Measurements from ENCODE around the gene CARD8. TPM values are rescaled to one million over a fixed set of nuclear protein-coding genes. Genes with fewer than 3 reads are reported as not detected.
A peak's percentile ranks its signal among the peaks of the same experiment; 100 is the strongest.
"Not testable (repeated sequence)": the region's sequence is repeated elsewhere in the genome, so short reads cannot be mapped to it uniquely, and the experiment has no call there.

The CARD8 gene
- total and polyA plus RNA-seq, 2 donors: 29.0 to 81.3 TPM

- Histone ChIP-seq H3K4me1 (ENCODE audit: insufficient read depth) (no peaks in the 10 kb centered on the region), H3K27ac (ENCODE audit: low read depth) (no peak overlapping the region), H3K4me3 (ENCODE audit: low read depth, low read length) (no peak overlapping the region), H3K36me3 (ENCODE audit: insufficient read depth) (no peaks in the 10 kb centered on the region)
- 88% methylated on average over 2 of the region's 2 CpGs for WGBS
- no peak for DNase-seq (ENCODE audit: extremely low spot score)
Measured at GRCh38 chr19:48250290-48251025, 5.3 kb downstream of the CARD8 start.

DNA sequence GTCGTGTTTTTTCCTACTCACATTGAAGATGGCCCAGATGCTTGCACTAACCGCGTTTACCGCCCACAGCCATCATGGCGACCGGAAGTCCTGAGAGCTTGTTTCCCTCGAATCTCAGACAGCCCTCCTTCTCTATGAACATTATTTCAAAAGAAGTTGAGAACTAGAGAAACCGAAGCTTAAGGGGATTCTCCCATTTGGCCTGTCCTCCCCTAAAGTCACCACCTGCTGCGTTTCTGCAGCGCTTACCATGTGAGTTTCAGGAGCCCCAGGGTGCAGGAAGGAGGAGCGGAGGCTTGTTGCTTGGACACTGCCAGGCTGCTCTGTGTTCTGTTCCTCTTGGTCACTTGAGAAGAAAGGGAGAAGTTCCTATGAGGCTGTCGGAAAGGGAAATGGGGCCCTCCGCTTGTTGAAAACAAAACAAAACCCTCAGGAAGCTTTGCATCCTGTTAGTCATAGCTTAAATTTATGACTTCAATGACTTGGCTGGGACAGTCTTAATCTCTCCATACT, 6.2 kb downstream of the CARD8 start:
- no peak for DNase-seq (ENCODE audit: extremely low spot score)
- H3K27ac ChIP-seq (ENCODE audit: low read depth): peak overlapping the region; percentile 15
- no peaks in the 10 kb centered on the region for H3K4me1 ChIP-seq (ENCODE audit: insufficient read depth)
- 79% methylated on average over 13 of the region's 13 CpGs for WGBS
- H3K36me3 ChIP-seq (ENCODE audit: insufficient read depth): no peaks in the 10 kb centered on the region
- H3K4me3 ChIP-seq (ENCODE audit: low read depth, low read length): peak overlapping the region; percentile 16

- no peaks in the 10 kb centered on the region for H3K4me1 ChIP-seq (ENCODE audit: insufficient read depth)
- WGBS: 87% methylated on average over 7 of the region's 7 CpGs
- no peak for DNase-seq (ENCODE audit: extremely low spot score)
- H3K27ac ChIP-seq (ENCODE audit: low read depth): no peak overlapping the region
- no peaks in the 10 kb centered on the region for H3K36me3 ChIP-seq (ENCODE audit: insufficient read depth)
- no peak overlapping the region for H3K4me3 ChIP-seq (ENCODE audit: low read depth, low read length)
Measured at GRCh38 chr19:48248081-48248833, 7.5 kb downstream of the CARD8 start.

DNA sequence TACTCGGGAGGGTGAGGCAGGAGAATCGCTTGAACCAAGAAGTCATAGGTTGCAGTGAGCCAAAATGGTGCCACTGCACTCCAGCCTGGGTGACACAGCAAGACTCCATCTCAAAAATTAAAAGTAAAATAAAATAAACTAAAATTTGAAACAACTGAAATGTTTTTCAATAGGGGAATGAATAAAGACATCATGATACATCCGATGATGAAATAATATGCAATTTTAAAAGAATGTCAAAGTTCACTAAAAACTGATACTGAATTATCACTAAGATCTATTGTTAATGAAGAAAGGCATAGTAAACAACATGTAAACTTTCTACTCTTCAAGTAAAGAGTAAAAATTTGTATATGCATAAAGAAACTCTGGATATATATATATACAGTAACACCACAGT, 8.5 kb downstream of the CARD8 start:
- Histone ChIP-seq H3K4me1 (ENCODE audit: insufficient read depth) (no peaks in the 10 kb centered on the region), H3K36me3 (ENCODE audit: insufficient read depth) (no peaks in the 10 kb centered on the region), H3K4me3 (ENCODE audit: low read depth, low read length) (no peak overlapping the region), H3K27ac (ENCODE audit: low read depth) (no peak overlapping the region)
- DNase-seq (ENCODE audit: extremely low spot score): no peak
- 97% methylated on average over 3 of the region's 3 CpGs for WGBS

DNA sequence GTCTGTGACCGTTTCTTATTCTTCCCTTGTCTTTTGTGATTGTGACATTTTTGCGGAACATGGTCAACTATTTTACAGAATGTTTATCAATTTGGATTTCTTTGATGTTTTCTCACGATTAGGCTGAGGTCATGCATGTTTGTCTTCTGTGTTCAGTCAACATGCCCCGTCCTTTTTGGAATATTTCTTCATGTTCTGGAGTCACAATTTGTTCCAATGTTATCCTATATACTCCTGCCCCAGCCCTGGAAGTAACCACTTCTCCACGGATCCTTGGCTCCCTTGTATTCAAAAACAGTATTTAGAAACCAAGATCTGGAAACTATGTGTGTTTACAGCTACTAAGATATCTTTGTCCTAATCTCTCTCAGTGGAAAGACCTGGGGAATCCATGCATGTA, 9.6 kb downstream of the CARD8 start:
- Histone ChIP-seq H3K4me3 (ENCODE audit: low read depth, low read length) (no peak overlapping the region), H3K36me3 (ENCODE audit: insufficient read depth) (no peaks in the 10 kb centered on the region), H3K4me1 (ENCODE audit: insufficient read depth) (no peaks in the 10 kb centered on the region), H3K27ac (ENCODE audit: low read depth) (no peak overlapping the region)
- 76% methylated on average over 5 of the region's 5 CpGs for WGBS
- no peak for DNase-seq (ENCODE audit: extremely low spot score)

DNA sequence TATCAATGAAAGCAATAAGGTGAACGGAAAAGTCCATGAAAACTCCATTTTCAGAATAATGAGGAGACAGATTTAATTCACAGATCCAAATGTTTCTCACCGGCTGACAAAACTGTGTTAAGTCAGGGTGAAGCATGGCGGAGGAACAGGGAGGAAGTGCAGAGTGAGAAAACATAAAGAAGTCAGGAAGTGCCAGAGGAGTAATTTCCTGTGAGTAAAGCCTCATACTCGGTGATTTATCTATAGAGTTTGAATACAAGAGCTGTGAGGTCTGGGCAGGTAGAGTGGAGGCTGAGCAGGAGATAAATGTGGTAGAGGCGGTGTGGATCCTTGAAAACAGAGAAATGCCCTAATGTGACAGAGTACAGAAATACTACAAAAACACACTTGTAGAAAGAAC, 11.4 kb downstream of the CARD8 start:
- Histone ChIP-seq H3K27ac (ENCODE audit: low read depth) (no peak overlapping the region), H3K4me1 (ENCODE audit: insufficient read depth) (no peaks in the 10 kb centered on the region), H3K36me3 (ENCODE audit: insufficient read depth) (no peaks in the 10 kb centered on the region), H3K4me3 (ENCODE audit: low read depth, low read length) (no peak overlapping the region)
- WGBS: 60% methylated on average over 5 of the region's 5 CpGs
- DNase-seq (ENCODE audit: extremely low spot score): no peak

DNA sequence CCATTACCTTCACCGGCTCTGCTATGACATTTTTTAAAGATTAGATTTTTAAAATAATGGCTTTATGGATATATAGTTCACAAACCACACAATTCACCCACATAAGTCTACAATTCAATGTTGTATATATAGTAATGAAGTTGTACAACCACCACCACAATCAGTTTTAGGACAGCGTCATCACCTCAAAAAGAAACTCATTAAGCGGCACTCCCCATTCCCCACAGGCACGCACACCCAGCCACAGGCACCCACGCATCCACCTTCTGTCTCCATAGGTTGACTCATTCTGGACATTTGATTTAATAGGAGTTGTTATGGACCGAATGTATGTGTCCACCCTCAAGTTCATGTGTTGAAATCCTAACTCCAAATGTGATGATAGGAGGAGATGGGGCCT, 13.9 kb downstream of the CARD8 start:
- 95% methylated on average over 6 of the region's 6 CpGs for WGBS
- H3K36me3 ChIP-seq (ENCODE audit: insufficient read depth); DNase-seq (ENCODE audit: extremely low spot score); H3K4me3 ChIP-seq (ENCODE audit: low read depth, low read length); H3K4me1 ChIP-seq (ENCODE audit: insufficient read depth); H3K27ac ChIP-seq (ENCODE audit: low read depth): not testable (repeated sequence)

DNA sequence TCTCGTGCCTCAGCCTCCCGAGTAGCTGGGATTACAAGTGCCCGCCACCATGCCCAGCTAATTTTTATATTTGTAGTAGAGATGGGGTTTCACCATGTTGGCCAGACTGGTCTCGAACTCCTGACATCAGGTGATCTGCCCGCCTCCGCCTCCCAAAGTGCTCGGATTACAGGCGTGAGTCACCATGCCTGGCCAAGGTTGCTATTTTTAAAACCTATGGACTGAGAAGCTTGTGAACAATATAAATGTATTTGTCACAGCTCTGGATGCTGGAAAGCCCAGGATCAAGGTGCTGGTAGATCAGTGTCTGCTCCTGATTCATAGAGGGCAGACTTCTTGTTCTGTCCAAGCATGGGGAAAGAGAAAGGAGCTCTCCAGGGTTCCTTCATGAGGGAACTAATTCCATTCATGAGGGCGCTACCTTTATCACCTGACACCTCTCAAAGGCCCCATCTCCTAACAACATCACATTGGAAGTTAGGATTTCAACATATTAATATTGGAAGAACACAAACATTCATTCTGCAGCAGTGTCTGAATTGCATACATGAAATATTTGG, 16.1 kb downstream of the CARD8 start:
- 97% methylated on average over 9 of the region's 9 CpGs for WGBS
- DNase-seq (ENCODE audit: extremely low spot score): no peak
- Histone ChIP-seq H3K36me3 (ENCODE audit: insufficient read depth) (no peaks in the 10 kb centered on the region), H3K4me1 (ENCODE audit: insufficient read depth) (no peaks in the 10 kb centered on the region), H3K4me3 (ENCODE audit: low read depth, low read length) (no peak overlapping the region), H3K27ac (ENCODE audit: low read depth) (no peak overlapping the region)

DNA sequence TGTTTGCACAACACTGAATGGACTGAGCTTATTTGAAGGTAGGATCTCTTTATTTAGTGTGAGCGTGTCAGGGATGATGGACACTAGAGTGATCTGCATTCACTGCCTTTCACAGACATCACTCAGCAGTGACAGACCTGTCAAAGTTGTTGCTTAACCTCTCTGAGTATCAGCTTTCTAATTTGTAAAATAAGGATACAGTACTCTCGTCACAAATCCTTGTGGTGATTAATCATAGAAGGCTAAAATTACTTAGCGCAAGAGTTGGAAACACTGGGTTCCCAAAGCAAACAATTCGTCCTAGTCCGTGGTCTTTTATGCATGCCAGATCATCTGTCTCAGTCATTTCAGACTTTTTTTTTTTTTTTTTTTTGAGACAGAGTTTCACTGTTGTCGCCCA, 16.6 kb downstream of the CARD8 start:
- H3K27ac ChIP-seq (ENCODE audit: low read depth): no peak overlapping the region
- no peak overlapping the region for H3K4me3 ChIP-seq (ENCODE audit: low read depth, low read length)
- no peaks in the 10 kb centered on the region for H3K4me1 ChIP-seq (ENCODE audit: insufficient read depth)
- no peaks in the 10 kb centered on the region for H3K36me3 ChIP-seq (ENCODE audit: insufficient read depth)
- DNase-seq (ENCODE audit: extremely low spot score): no peak
- WGBS: 88% methylated on average over 6 of the region's 6 CpGs

- H3K36me3 ChIP-seq (ENCODE audit: insufficient read depth): no peaks in the 10 kb centered on the region
- 76% methylated on average over 3 of the region's 3 CpGs for WGBS
Measured at GRCh38 chr19:48237057-48237456, 18.7 kb downstream of the CARD8 start.

DNA sequence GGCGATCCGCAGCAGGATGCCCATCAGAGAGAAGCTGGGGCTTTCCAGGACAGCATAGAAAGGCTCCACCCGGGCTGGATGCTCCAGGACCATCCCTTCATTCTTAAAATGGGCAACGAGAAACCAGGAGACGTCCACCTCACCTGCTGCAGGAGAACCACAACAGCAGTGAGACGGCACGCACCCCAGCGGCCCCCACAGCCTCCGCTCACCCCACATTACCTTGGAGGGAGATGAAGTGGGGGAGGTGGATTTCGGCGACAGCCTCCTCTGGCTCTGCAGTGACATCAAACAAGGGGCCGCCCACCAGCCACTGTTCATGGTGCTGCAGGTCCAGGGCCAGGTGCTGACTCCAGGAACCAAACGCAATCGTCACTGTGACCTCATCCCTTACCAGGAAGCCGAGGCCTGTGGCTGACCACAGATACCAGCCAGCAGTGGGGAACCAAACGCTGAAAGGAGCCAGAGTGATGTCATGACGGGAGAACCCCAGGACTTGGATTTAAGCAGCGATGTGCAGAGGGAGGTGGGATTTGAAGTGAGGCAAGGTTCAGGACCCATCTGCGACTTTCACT, 25.1 kb downstream of the CARD8 start:
- DNase-seq (ENCODE audit: extremely low spot score): no peak
- no peaks in the 10 kb centered on the region for H3K36me3 ChIP-seq (ENCODE audit: insufficient read depth)
- 91% methylated on average over 19 of the region's 19 CpGs for WGBS
- H3K4me3 ChIP-seq (ENCODE audit: low read depth, low read length): no peak overlapping the region
- no peak overlapping the region for H3K27ac ChIP-seq (ENCODE audit: low read depth)
- no peaks in the 10 kb centered on the region for H3K4me1 ChIP-seq (ENCODE audit: insufficient read depth)

More at GRCh38 chr19:48237057-48237456, 18.7 kb downstream of the CARD8 start:
- DNase-seq (ENCODE audit: extremely low spot score): no peak
- H3K4me3 ChIP-seq (ENCODE audit: low read depth, low read length): no peak overlapping the region
- H3K4me1 ChIP-seq (ENCODE audit: insufficient read depth): no peaks in the 10 kb centered on the region
- no peak overlapping the region for H3K27ac ChIP-seq (ENCODE audit: low read depth)

- Histone ChIP-seq H3K4me1 (ENCODE audit: insufficient read depth) (no peaks in the 10 kb centered on the region), H3K36me3 (ENCODE audit: insufficient read depth) (no peaks in the 10 kb centered on the region), H3K27ac (ENCODE audit: low read depth) (no peak overlapping the region), H3K4me3 (ENCODE audit: low read depth, low read length) (no peak overlapping the region)
- no peak for DNase-seq (ENCODE audit: extremely low spot score)
- WGBS: 97% methylated on average over 5 of the region's 5 CpGs
Measured at GRCh38 chr19:48221628-48222027, 34.1 kb downstream of the CARD8 start.

- not testable (repeated sequence) for H3K36me3 ChIP-seq (ENCODE audit: insufficient read depth); DNase-seq (ENCODE audit: extremely low spot score); H3K4me3 ChIP-seq (ENCODE audit: low read depth, low read length); H3K27ac ChIP-seq (ENCODE audit: low read depth); H3K4me1 ChIP-seq (ENCODE audit: insufficient read depth)
- 99% methylated on average over 3 of the region's 3 CpGs for WGBS
Measured at GRCh38 chr19:48220784-48221183, 34.9 kb downstream of the CARD8 start.

Data from urinary bladder (tissue), 4 donors.